Bronchial smooth muscle cell (primary cell): ENCODE measurements around the gene IKZF2. TPM values are rescaled to one million over a fixed set of nuclear protein-coding genes. Genes with fewer than 3 reads are reported as not detected.

Source experiments
- total RNA-seq: library from RNA; depleted of rRNA; stranded (reverse); fragments of >200 nt; gene quantifications from 2 replicates; pipeline ENCODE4 v1.2.1, GENCODE V29; 2014

Gene IKZF2
- total RNA-seq = 4.0 and 8.8 TPM in 2 replicates

DNA sequence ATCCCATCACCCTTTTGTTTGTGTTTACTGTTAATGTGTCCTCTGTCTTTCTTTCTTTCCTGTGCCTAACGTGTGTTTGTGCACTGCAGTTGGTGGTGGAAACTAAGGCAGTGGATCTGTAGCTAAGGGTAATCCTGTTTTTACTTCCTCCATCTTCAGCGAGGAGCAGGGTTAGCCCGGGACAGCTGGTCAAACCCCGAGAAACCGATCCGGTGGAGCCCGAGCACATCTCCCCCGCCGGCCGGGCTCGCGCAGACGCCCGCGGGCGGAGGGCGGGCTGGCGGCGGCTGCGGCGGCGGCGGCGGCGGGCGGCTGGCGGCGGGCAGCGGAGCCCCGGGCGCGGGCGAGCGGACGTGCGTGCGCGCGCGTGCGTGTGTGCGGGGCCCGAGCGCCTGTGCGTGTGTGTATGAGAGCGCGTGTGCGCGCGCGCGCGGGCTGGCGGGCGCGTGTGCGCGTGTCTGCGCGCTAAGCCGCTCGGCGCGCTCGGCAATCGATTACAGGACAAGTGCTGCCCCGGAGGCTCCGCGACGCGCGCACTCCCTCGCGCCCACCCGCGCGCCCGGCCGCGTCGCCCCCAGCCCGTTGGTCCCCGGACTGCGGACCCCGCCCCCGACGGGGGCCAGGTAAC is at the start of gene IKZF2:
Gene IKZF2, minus strand, starts transcription at position 176 of the 628 bp plus-strand sequence. CDS start 2,983 bp downstream, outside the sequence.

Other genes with a start within 250 kb of the IKZF2 start
- gene SPAG16, start 132.9 kb upstream of the IKZF2 start, total RNA-seq = 38.1 and 43.7 TPM in 2 replicates